ENCODE measurements around the gene MYH8.

MYH8 gene

GRCh38 chr17:10384175-10384574 lies 37.6 kb downstream of the MYH8 start:
- no peak for DNase-seq

- DNase-seq, result no peak
These were observed 40.9 kb downstream of the MYH8 start for GRCh38 chr17:10380631-10381408.

- no peak for DNase-seq
These were observed 48.8 kb downstream of the MYH8 start, which contains the start of gene MYH13 for GRCh38 chr17:10372906-10373305. Gene MYH13 (minus strand): TSS chr17:10373006. CDS start chr17:10364530, 8,476 bp downstream.

GRCh38 chr17:10370016-10370608 lies 51.6 kb downstream of the MYH8 start:
- no peak for DNase-seq

GRCh38 chr17:10369239-10369638 lies 52.5 kb downstream of the MYH8 start:
- no peak for DNase-seq

GRCh38 chr17:10368561-10368960 lies 53.2 kb downstream of the MYH8 start:
- no peak for DNase-seq

- no peak for DNase-seq
These were observed 61.2 kb downstream of the MYH8 start for GRCh38 chr17:10360578-10360977.

- DNase-seq, result peak in 1 of 51 donors; percentile 9
These were observed 64.0 kb downstream of the MYH8 start for GRCh38 chr17:10357768-10358167.

- no peak for DNase-seq
These were observed 67.1 kb downstream of the MYH8 start for GRCh38 chr17:10354651-10355050.

GRCh38 chr17:10352893-10353292 lies 68.9 kb downstream of the MYH8 start:
- DNase-seq, result no peak

GRCh38 chr17:10349403-10349802 lies 72.3 kb downstream of the MYH8 start:
- no peak for DNase-seq

GRCh38 chr17:10344816-10345215 lies 76.9 kb downstream of the MYH8 start:
- DNase-seq, result no peak
